Neutrophil (primary cell): Measurements from ENCODE around the gene C19orf67.

Experiments used
- H3K27ac ChIP-seq: fragments of 200-600 bp; sonication (generic); 2 replicates; pipeline ENCODE4 v1.5.1; 2016; ENCODE audit warnings: mild to moderate bottlenecking, moderate library complexity
- H3K27me3 ChIP-seq: fragments of 200-600 bp; sonication (generic); 2 replicates; pipeline ENCODE4 v1.6.0; 2016; ENCODE audit warnings: mild to moderate bottlenecking
- H3K36me3 ChIP-seq: fragments of 200-600 bp; sonication (generic); 2 replicates; pipeline ENCODE4 v1.5.1; 2017
- H3K4me1 ChIP-seq, 2 experiments: fragments of 200-600 bp in 1 of 2; sonication (generic) in 1 of 2; 1 replicate in 1 of 2; 2 replicates in 1 of 2; pipeline versions ENCODE4 v1.5.1 to v1.6.1; 2013 to 2016; ENCODE audit warnings: low read depth in 1 of 2, low read length in 1 of 2, mild to moderate bottlenecking in 1 of 2, moderate library complexity in 1 of 2; ENCODE audit not compliant: control insufficient read depth in 1 of 2, insufficient read depth in 1 of 2
- H3K4me3 ChIP-seq, 2 experiments: fragments of 200-600 bp in 1 of 2; sonication (generic) in 1 of 2; 1 replicate in 1 of 2; 2 replicates in 1 of 2; pipeline ENCODE4 v1.5.1; 2013 to 2016; ENCODE audit warnings: low read depth in 1 of 2, low read length in 1 of 2, mild to moderate bottlenecking in 1 of 2, moderate library complexity in 1 of 2
- H3K9me3 ChIP-seq: fragments of 200-600 bp; sonication (generic); 2 replicates; pipeline ENCODE4 v1.5.1; 2016
- TF ChIP-seq, protein P1 (sequence below): fragments of 200-600 bp; sonication (generic); IDR thresholded peaks from 2 replicates; pipeline ENCODE4 v1.5.1; 2016; ENCODE audit warnings: antibody characterized with exemption

The C19orf67 gene

DNA sequence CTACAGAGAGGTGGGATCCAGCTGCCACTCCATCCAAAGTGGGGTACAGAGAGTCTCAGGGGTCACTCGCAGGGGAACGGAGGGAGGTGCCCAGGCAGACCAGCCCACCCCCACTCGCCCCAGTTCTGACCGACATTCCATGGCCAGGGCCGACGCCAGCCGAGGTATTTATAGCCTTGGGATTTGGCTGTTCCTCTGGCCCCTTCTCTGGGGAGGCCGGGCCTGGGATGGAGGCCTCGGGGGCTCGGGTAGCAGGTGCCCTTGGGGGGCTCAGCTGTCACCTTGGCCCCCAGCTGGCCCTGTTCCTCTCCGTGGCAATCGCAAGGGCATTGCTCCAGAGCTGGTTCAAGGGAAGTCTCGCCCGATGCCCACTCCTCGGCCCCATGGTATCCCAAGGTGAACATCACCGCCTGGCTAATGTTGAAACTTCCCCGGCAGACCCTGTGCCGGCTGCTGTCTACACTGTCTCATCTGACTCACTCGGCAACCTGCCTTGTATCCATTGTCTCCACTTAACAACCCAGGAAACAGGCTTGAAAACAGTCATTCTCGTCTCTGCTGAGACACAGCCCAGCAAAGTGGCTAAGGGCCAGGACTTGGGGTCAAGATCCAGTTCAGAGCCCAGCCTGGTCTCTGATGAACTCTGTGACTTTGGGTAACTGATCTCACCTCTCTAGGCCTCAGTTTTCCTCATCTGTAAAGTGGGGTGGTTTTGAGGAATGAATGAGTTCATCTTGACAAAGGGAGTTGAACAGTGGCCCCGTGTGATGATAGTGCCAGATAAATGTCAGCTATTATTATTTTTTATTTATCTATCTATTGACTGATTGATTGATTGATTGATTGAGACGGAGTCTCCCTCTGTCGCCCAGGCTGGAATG, 22.2 kb upstream of the C19orf67 start:
- no peak overlapping the region for H3K4me3 ChIP-seq
- no peak overlapping the region for H3K27ac ChIP-seq
- TF ChIP-seq, protein P1, sequence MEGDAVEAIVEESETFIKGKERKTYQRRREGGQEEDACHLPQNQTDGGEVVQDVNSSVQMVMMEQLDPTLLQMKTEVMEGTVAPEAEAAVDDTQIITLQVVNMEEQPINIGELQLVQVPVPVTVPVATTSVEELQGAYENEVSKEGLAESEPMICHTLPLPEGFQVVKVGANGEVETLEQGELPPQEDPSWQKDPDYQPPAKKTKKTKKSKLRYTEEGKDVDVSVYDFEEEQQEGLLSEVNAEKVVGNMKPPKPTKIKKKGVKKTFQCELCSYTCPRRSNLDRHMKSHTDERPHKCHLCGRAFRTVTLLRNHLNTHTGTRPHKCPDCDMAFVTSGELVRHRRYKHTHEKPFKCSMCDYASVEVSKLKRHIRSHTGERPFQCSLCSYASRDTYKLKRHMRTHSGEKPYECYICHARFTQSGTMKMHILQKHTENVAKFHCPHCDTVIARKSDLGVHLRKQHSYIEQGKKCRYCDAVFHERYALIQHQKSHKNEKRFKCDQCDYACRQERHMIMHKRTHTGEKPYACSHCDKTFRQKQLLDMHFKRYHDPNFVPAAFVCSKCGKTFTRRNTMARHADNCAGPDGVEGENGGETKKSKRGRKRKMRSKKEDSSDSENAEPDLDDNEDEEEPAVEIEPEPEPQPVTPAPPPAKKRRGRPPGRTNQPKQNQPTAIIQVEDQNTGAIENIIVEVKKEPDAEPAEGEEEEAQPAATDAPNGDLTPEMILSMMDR = no peak
- H3K27me3 ChIP-seq = no peaks in the 10 kb centered on the region
- peaks cover 73% of the 10 kb centered on the region for H3K36me3 ChIP-seq
- H3K4me1 ChIP-seq = peaks cover 7 to 16% of the 10 kb centered on the region in 2 experiments
- no peaks in the 10 kb centered on the region for H3K9me3 ChIP-seq

DNA sequence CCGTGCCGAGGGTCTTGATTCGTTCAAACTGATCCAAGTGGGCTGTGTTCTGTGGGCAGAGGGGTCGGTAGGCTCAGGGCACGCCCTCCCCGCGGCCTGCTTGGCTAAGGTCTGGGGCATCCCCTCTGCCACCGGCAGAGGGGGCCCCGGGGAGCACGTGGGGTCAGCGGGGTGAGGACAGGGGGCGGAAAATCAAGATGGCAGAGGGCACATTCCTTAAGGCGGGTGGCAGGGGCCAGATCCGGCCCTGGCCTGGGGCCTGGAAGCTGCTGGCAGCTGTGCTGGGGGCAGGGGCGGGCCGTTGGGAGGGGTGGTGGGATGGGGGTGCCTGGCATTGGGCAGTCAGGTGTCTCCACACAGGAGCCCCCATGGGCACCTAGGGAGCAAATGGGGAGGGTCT, 21.3 kb upstream of the C19orf67 start:
- Histone ChIP-seq H3K27me3 (no peaks in the 10 kb centered on the region), H3K27ac (no peak overlapping the region), H3K4me3 (no peak overlapping the region), H3K36me3 (peaks cover 79% of the 10 kb centered on the region), H3K4me1 (peaks cover 0 to 8% of the 10 kb centered on the region in 2 experiments), H3K9me3 (no peaks in the 10 kb centered on the region)
- TF ChIP-seq, protein P1 = no peak

DNA sequence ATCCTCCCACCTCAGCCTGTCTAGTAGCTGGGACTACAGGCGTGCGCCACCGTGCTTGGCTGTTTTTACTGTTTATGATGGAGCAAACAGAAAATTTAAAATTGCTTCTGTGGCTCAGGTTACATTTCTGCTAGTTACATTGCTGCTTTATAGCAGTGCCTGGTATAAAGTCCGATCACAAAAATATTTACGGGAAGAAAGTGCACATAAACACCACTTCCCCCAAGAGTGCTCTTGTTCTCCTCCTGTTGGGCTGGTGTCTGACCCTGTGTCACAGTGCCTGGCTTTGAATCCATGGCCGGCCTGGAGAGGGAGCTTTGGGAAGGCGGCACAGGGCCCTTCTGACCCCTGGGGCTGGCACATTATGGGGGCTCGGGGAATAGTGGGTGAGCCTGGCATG, 20.1 kb upstream of the C19orf67 start:
- no peaks in the 10 kb centered on the region for H3K27me3 ChIP-seq
- TF ChIP-seq, protein P1 = no peak
- H3K27ac ChIP-seq = no peak overlapping the region
- H3K4me3 ChIP-seq = no peak overlapping the region
- peaks cover 83% of the 10 kb centered on the region for H3K36me3 ChIP-seq
- H3K9me3 ChIP-seq = no peaks in the 10 kb centered on the region
- H3K4me1 ChIP-seq = peaks cover 0 to 6% of the 10 kb centered on the region in 2 experiments

DNA sequence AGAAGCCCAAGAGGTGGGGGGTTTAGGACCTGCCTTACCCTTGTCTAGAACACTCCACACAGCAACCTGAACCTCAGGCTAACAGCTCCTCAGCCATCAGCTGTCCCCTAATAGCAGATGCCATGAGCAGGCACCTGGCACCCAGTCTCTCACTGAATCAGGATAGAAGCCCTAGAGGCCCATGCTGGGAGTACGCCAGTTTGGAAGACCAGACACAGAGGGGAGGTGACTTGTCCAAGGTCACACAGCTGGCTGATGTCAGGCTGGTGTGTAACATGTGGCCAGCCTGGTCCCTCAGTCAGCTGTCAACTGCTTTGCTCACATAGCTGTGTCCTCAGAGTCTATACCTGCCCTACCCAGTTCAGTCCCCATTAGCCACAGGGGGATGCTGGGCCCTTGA, 17.7 kb upstream of the C19orf67 start:
- Histone ChIP-seq H3K4me3 (no peak overlapping the region), H3K27me3 (no peaks in the 10 kb centered on the region), H3K27ac (no peak overlapping the region), H3K9me3 (no peaks in the 10 kb centered on the region), H3K4me1 (no peaks in the 10 kb centered on the region), H3K36me3 (peaks cover 98% of the 10 kb centered on the region)
- TF ChIP-seq, protein P1 = no peak

DNA sequence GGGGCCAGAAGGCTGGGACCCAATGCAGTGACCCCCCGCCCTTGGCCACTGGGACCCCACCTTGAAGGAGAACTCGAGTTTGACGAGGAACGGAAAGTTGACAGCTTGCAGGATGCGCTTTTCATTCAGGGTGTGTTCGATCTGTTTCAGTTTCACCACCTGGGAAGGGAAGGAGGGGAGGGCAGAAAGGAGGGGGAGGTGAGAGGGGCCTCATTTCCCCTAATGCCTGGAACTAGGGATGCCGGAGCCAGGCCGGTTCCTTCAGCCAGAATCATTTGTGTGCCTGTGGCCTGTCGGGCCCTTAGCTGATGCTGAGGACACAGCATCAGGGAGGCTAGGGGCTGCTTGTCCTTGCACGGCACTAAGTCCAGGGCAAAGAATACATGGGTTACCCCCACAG, 17.2 kb upstream of the C19orf67 start:
- H3K36me3 ChIP-seq = peaks cover 98% of the 10 kb centered on the region
- H3K4me1 ChIP-seq = no peaks in the 10 kb centered on the region
- H3K27me3 ChIP-seq = no peaks in the 10 kb centered on the region
- H3K27ac ChIP-seq = no peak overlapping the region
- TF ChIP-seq, protein P1 = no peak
- H3K4me3 ChIP-seq = no peak overlapping the region
- no peaks in the 10 kb centered on the region for H3K9me3 ChIP-seq
